HEK293 (cell line): ENCODE results near the gene GOLGA5.

ENCODE experiments used
- CTCF ChIA-PET: fragments of 350-600 bp; formaldehyde crosslinking; extraction: SDS; loops from one replicate; lab custom pipeline; 2021; ENCODE audit warnings: antibody characterized with exemption; lab: Yijun Ruan, JAX
- POLR2A ChIA-PET: fragments of 300-600 bp; formaldehyde crosslinking; extraction: SDS; loops from one replicate; lab custom pipeline; 2020; ENCODE audit warnings: antibody characterized with exemption, inconsistent platforms; lab: Yijun Ruan, JAX
- H3K27ac ChIP-seq: fragments of 200-500 bp; sonication (Bioruptor generic); 2 replicates; pipeline ENCODE4 v1.5.1; 2014; ENCODE audit warnings: low read depth, low read length, control low read depth, inconsistent platforms; ENCODE audit errors: extremely low read depth
- H3K36me3 ChIP-seq, 2 experiments: fragments of 200-500 bp in 1 of 2; sonication (Bioruptor generic) in 1 of 2; 1 replicate in 1 of 2; 2 replicates in 1 of 2; pipeline ENCODE4 v1.5.1; 2014 to 2017; ENCODE audit warnings: inconsistent platforms in 2 of 2, low read length in 2 of 2; ENCODE audit not compliant: control insufficient read depth in 2 of 2, insufficient read depth in 1 of 2
- H3K4me1 ChIP-seq: fragments of 200-500 bp; sonication (Bioruptor generic); 2 replicates; pipeline ENCODE4 v1.5.1; 2014; ENCODE audit warnings: mild to moderate bottlenecking, low read length, inconsistent platforms; ENCODE audit not compliant: control insufficient read depth, insufficient read depth
- H3K4me3 ChIP-seq: 2 replicates; pipeline ENCODE4 v1.5.1; 2011; ENCODE audit warnings: low read depth, mild to moderate bottlenecking, control low read depth, low read length, moderate library complexity
- H3K9me3 ChIP-seq: fragments of 200-500 bp; sonication (Bioruptor generic); 2 replicates; pipeline ENCODE4 v1.5.1; 2014; ENCODE audit warnings: low read depth, low read length, inconsistent platforms; ENCODE audit not compliant: control insufficient read depth, insufficient read depth
- FEZF1 ChIP-seq: fragments of 450-650 bp; formaldehyde crosslinking; IDR thresholded peaks from 2 replicates; pipeline ENCODE4 v1.5.1; 2016; ENCODE audit warnings: missing biosample characterization, missing genetic modification characterization
- INSM2 ChIP-seq: fragments of 450-650 bp; formaldehyde crosslinking; IDR thresholded peaks from 2 replicates; pipeline ENCODE4 v1.5.1; 2016; ENCODE audit warnings: missing biosample characterization, missing genetic modification characterization
- MYNN ChIP-seq: fragments of 450-650 bp; formaldehyde crosslinking; IDR thresholded peaks from 2 replicates; pipeline ENCODE4 v1.5.1; 2016; ENCODE audit warnings: missing biosample characterization, missing genetic modification characterization, borderline replicate concordance
- MZF1 ChIP-seq: fragments of 450-650 bp; formaldehyde crosslinking; IDR thresholded peaks from 2 replicates; pipeline ENCODE4 v1.5.1; 2017; ENCODE audit warnings: missing biosample characterization, missing genetic modification characterization, borderline replicate concordance
- OSR2 ChIP-seq: fragments of 450-650 bp; formaldehyde crosslinking; IDR thresholded peaks from 2 replicates; pipeline ENCODE4 v1.5.1; 2016; ENCODE audit warnings: missing biosample characterization, missing genetic modification characterization
- PRDM1 ChIP-seq: fragments of 450-650 bp; formaldehyde crosslinking; IDR thresholded peaks from 2 replicates; pipeline ENCODE4; 2016; ENCODE audit warnings: missing biosample characterization, missing genetic modification characterization
- SCRT1 ChIP-seq: fragments of 450-650 bp; formaldehyde crosslinking; IDR thresholded peaks from 2 replicates; pipeline ENCODE4 v1.5.1; 2016; ENCODE audit warnings: missing biosample characterization, missing genetic modification characterization, borderline replicate concordance
- SCRT2 ChIP-seq: fragments of 450-650 bp; formaldehyde crosslinking; IDR thresholded peaks from 2 replicates; pipeline ENCODE4 v1.5.1; 2016; ENCODE audit warnings: missing biosample characterization, missing genetic modification characterization
- SP2 ChIP-seq: fragments of 450-650 bp; formaldehyde crosslinking; IDR thresholded peaks from 2 replicates; pipeline ENCODE4 v1.5.1; 2016; ENCODE audit warnings: missing biosample characterization, missing genetic modification characterization
- SP7 ChIP-seq: fragments of 450-650 bp; formaldehyde crosslinking; IDR thresholded peaks from 2 replicates; pipeline ENCODE4 v1.5.1; 2016; ENCODE audit warnings: missing biosample characterization, missing genetic modification characterization
- ZFP41 ChIP-seq: fragments of 450-650 bp; formaldehyde crosslinking; IDR thresholded peaks from 2 replicates; pipeline ENCODE4 v1.5.1; 2016; ENCODE audit warnings: missing biosample characterization, missing genetic modification characterization, borderline replicate concordance
- ZNF16 ChIP-seq: fragments of 450-650 bp; formaldehyde crosslinking; IDR thresholded peaks from 2 replicates; pipeline ENCODE4 v1.5.1; 2016; ENCODE audit warnings: low read depth, missing biosample characterization, missing genetic modification characterization
- ZNF239 ChIP-seq: fragments of 450-650 bp; formaldehyde crosslinking; IDR thresholded peaks from 2 replicates; pipeline ENCODE4 v1.5.1; 2016; ENCODE audit warnings: missing biosample characterization, missing genetic modification characterization
- ZNF335 ChIP-seq: fragments of 450-650 bp; formaldehyde crosslinking; conservative IDR thresholded peaks from 2 replicates; pipeline ENCODE4 v1.5.1; 2016; ENCODE audit warnings: missing biosample characterization, missing genetic modification characterization
- ZNF426 ChIP-seq: fragments of 450-650 bp; formaldehyde crosslinking; IDR thresholded peaks from 2 replicates; pipeline ENCODE4 v1.5.1; 2017; ENCODE audit warnings: missing biosample characterization, missing genetic modification characterization, mild to moderate bottlenecking, inconsistent platforms, moderate library complexity
- ZNF530 ChIP-seq: fragments of 450-650 bp; formaldehyde crosslinking; IDR thresholded peaks from 2 replicates; pipeline ENCODE4 v1.5.1; 2016; ENCODE audit warnings: low read depth, missing biosample characterization, missing genetic modification characterization
- ZNF561 ChIP-seq: fragments of 450-650 bp; IDR thresholded peaks from 2 replicates; pipeline ENCODE4 v1.5.1; 2018; ENCODE audit warnings: missing biosample characterization, missing genetic modification characterization, borderline replicate concordance
- ZNF654 ChIP-seq: fragments of 450-650 bp; formaldehyde crosslinking; IDR thresholded peaks from 2 replicates; pipeline ENCODE4 v1.5.1; 2016; ENCODE audit warnings: low read depth, missing biosample characterization, missing genetic modification characterization
- ZNF658 ChIP-seq: fragments of 450-650 bp; formaldehyde crosslinking; IDR thresholded peaks from 2 replicates; pipeline ENCODE4; 2016; ENCODE audit warnings: missing biosample characterization, missing genetic modification characterization
- ZNF677 ChIP-seq: fragments of 450-650 bp; IDR thresholded peaks from 2 replicates; pipeline ENCODE4 v1.5.0; 2018; ENCODE audit warnings: missing biosample characterization, mild to moderate bottlenecking, missing genetic modification characterization, moderate library complexity
- ZNF692 ChIP-seq: fragments of 450-650 bp; formaldehyde crosslinking; IDR thresholded peaks from 2 replicates; pipeline ENCODE4 v1.5.1; 2016; ENCODE audit warnings: missing biosample characterization, missing genetic modification characterization
- ZNF843 ChIP-seq: fragments of 450-650 bp; formaldehyde crosslinking; IDR thresholded peaks from 2 replicates; pipeline ENCODE4 v1.5.1; 2016; ENCODE audit warnings: missing biosample characterization, missing genetic modification characterization
- ZSCAN16 ChIP-seq: fragments of 450-650 bp; formaldehyde crosslinking; IDR thresholded peaks from 2 replicates; pipeline ENCODE4 v1.5.1; 2016; ENCODE audit warnings: missing biosample characterization, missing genetic modification characterization
- ZSCAN23 ChIP-seq: fragments of 450-650 bp; formaldehyde crosslinking; IDR thresholded peaks from 2 replicates; pipeline ENCODE4 v1.5.1; 2016; ENCODE audit warnings: missing biosample characterization, missing genetic modification characterization
- ZSCAN30 ChIP-seq: fragments of 450-650 bp; IDR thresholded peaks from 2 replicates; pipeline ENCODE4 v1.5.1; 2018; ENCODE audit warnings: missing biosample characterization, mild to moderate bottlenecking, missing genetic modification characterization, moderate library complexity
- ZXDB ChIP-seq: fragments of 450-650 bp; formaldehyde crosslinking; IDR thresholded peaks from 2 replicates; pipeline ENCODE4 v1.5.1; 2016; ENCODE audit warnings: missing biosample characterization, missing genetic modification characterization
- TF ChIP-seq, protein P1 (sequence below): fragments of 450-650 bp; formaldehyde crosslinking; IDR thresholded peaks from 2 replicates; pipeline ENCODE4 v1.5.1; 2016; ENCODE audit warnings: missing biosample characterization, missing genetic modification characterization, borderline replicate concordance
- TF ChIP-seq, protein P2 (sequence below): fragments of 450-650 bp; formaldehyde crosslinking; IDR thresholded peaks from 2 replicates; pipeline ENCODE4 v1.5.1; 2016; ENCODE audit warnings: missing biosample characterization, missing genetic modification characterization

The GOLGA5 gene

DNA sequence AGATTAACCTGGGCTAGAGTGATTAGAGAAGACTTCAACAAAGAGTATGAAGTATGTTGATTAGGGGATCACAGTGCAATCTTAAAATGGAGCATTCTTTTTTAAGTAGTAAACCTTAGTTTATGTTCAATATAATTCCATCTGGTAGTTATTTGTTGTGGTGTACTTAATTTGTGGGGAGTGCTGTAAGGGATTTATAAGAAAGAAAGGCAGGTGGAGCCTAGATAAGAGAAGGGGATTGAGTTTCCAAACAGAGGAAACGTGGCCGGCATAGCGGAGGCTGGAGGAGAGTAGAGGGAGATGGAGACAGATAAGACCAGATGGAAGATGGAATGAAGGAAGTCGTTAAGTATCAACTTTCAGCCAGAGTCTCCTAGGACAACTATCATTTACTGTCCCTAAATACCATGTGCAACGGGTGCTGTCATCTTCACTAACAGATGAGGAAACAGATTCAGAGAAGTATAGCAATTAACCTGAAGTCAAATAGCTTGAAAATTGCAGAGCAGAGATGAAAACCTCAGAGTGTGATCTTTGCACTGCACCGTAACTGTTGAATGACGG lies 38.1 kb downstream of the GOLGA5 start:
- POLR2A ChIA-PET = no interaction called here
- peaks cover 33 to 69% of the 10 kb centered on the region in 2 experiments for H3K36me3 ChIP-seq
- H3K27ac ChIP-seq = no peak overlapping the region
- TF ChIP-seq ZNF530 (tag by site-specific recombination) (no peak), FEZF1 (tag by site-specific recombination) (peak; percentile 32; the same call in 1 of the 2 replicates), ZXDB (tag by site-specific recombination) (peak; percentile 51; the same call in 1 of the 2 replicates), ZFP41 (no peak), ZNF239 (tag by site-specific recombination) (no peak), ZSCAN30 (tag by site-specific recombination) (no peak), SP7 (tag by site-specific recombination) (peak; percentile 98), MYNN (tag by site-specific recombination) (no peak), ZNF658 (no peak), ZNF426 (tag by site-specific recombination) (no peak), INSM2 (no peak), ZNF677 (tag by site-specific recombination) (peak; percentile 82), PRDM1 (tag by site-specific recombination) (peak; percentile 31; the same call in 1 of the 2 replicates), ZNF692 (no peak), ZNF561 (tag by site-specific recombination) (no peak), ZSCAN16 (tag by site-specific recombination) (no peak), ZNF843 (tag by site-specific recombination) (peak; percentile 63), ZNF335 (tag by site-specific recombination) (no peak), ZSCAN23 (tag by site-specific recombination) (no peak), SCRT2 (tag by site-specific recombination) (peak; percentile 79), SP2 (tag by site-specific recombination) (no peak), ZNF654 (tag by site-specific recombination) (no peak), SCRT1 (tag by site-specific recombination) (peak; percentile 76), ZNF16 (tag by site-specific recombination) (no peak), OSR2 (tag by site-specific recombination) (peak; percentile 44; the same call in 1 of the 2 replicates), MZF1 (peak; percentile 66; the same call in 1 of the 2 replicates)
- TF ChIP-seq, protein P1, sequence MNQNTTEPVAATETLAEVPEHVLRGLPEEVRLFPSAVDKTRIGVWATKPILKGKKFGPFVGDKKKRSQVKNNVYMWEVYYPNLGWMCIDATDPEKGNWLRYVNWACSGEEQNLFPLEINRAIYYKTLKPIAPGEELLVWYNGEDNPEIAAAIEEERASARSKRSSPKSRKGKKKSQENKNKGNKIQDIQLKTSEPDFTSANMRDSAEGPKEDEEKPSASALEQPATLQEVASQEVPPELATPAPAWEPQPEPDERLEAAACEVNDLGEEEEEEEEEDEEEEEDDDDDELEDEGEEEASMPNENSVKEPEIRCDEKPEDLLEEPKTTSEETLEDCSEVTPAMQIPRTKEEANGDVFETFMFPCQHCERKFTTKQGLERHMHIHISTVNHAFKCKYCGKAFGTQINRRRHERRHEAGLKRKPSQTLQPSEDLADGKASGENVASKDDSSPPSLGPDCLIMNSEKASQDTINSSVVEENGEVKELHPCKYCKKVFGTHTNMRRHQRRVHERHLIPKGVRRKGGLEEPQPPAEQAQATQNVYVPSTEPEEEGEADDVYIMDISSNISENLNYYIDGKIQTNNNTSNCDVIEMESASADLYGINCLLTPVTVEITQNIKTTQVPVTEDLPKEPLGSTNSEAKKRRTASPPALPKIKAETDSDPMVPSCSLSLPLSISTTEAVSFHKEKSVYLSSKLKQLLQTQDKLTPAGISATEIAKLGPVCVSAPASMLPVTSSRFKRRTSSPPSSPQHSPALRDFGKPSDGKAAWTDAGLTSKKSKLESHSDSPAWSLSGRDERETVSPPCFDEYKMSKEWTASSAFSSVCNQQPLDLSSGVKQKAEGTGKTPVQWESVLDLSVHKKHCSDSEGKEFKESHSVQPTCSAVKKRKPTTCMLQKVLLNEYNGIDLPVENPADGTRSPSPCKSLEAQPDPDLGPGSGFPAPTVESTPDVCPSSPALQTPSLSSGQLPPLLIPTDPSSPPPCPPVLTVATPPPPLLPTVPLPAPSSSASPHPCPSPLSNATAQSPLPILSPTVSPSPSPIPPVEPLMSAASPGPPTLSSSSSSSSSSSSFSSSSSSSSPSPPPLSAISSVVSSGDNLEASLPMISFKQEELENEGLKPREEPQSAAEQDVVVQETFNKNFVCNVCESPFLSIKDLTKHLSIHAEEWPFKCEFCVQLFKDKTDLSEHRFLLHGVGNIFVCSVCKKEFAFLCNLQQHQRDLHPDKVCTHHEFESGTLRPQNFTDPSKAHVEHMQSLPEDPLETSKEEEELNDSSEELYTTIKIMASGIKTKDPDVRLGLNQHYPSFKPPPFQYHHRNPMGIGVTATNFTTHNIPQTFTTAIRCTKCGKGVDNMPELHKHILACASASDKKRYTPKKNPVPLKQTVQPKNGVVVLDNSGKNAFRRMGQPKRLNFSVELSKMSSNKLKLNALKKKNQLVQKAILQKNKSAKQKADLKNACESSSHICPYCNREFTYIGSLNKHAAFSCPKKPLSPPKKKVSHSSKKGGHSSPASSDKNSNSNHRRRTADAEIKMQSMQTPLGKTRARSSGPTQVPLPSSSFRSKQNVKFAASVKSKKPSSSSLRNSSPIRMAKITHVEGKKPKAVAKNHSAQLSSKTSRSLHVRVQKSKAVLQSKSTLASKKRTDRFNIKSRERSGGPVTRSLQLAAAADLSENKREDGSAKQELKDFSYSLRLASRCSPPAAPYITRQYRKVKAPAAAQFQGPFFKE = no peak
- TF ChIP-seq, protein P2, sequence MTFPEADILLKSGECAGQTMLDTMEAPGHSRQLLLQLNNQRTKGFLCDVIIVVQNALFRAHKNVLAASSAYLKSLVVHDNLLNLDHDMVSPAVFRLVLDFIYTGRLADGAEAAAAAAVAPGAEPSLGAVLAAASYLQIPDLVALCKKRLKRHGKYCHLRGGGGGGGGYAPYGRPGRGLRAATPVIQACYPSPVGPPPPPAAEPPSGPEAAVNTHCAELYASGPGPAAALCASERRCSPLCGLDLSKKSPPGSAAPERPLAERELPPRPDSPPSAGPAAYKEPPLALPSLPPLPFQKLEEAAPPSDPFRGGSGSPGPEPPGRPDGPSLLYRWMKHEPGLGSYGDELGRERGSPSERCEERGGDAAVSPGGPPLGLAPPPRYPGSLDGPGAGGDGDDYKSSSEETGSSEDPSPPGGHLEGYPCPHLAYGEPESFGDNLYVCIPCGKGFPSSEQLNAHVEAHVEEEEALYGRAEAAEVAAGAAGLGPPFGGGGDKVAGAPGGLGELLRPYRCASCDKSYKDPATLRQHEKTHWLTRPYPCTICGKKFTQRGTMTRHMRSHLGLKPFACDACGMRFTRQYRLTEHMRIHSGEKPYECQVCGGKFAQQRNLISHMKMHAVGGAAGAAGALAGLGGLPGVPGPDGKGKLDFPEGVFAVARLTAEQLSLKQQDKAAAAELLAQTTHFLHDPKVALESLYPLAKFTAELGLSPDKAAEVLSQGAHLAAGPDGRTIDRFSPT (tag by site-specific recombination) = 0 out of 2 replicates have a peak, but pooled peaks have one; percentile 23

More for the DNA sequence above, 38.1 kb downstream of the GOLGA5 start:
- H3K4me3 ChIP-seq = no peak overlapping the region
- H3K4me1 ChIP-seq = peaks cover 3% of the 10 kb centered on the region; the same call in 1 of the 2 replicates
- H3K9me3 ChIP-seq = no peaks in the 10 kb centered on the region
- CTCF ChIA-PET = interaction anchor here (1.0 kb wide), 1 partner anchor 13 kb away, joined by 4 read pairs; no protein-coding TSS in a partner anchor
